HG03439 (cell line): ENCODE measurements around the gene BRICD5.
"Not testable (repeated sequence)": the region's sequence is repeated elsewhere in the genome, so short reads cannot be mapped to it uniquely, and the experiment has no call there.

Experiments
- ATAC-seq: cut with Tn5 transposase; IDR thresholded peaks from one replicate; pipeline ENCODE4 v1.9.1; 2021; ENCODE audit warnings: mild to moderate bottlenecking, moderate library complexity; ENCODE audit not compliant: unreplicated experiment

The BRICD5 gene

GRCh38 chr16:2210386-2211365 is at the start of gene BRICD5:
BRICD5 (minus strand) TSS chr16:2210863; CDS start chr16:2210833, 30 bp downstream.
- ATAC-seq = no peak

DNA sequence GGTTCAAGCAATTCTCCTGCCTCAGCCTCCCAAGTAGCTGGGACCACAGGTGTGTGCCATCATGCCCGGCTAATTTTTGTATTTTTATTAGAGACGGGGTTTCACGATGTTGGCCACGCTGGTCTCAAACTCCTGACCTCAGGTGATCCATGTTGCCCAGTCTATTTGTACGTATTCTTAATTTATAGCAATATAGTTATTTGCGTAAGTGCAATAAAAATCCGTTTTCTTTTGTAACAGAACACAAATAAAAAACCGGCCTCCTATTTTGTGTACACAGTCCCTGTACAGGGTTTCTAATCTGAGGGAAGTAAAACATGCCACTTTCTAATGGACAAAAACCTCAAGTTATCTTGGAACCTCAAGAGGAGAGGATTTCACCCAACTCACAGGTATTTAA is 49.6 kb upstream of the BRICD5 start:
- ATAC-seq = no peak

GRCh38 chr16:2258530-2258929 is 47.9 kb upstream of the BRICD5 start:
- not testable (repeated sequence) for ATAC-seq

DNA sequence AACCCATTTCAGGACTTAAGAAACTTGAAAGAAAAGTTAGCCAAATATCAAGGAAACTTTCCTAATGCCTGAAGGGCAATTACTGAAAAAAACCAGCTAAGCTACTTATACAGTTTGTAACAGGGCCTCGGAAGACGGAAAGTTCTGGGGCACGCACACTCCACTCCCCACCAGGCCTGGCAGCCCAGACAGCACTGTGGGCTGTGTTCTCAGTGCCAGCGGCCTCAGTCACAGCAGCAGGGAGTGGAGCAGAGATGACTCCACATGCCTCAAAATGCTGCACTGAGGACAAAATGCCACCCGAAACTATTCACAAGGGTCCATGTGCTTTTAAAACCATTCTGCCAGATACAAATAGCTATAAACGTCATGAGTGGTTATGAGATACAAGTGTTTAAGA is 47.1 kb upstream of the BRICD5 start:
- no peak for ATAC-seq

GRCh38 chr16:2256531-2257140 is 46.0 kb upstream of the BRICD5 start:
- no peak for ATAC-seq

GRCh38 chr16:2253293-2253692 is 42.6 kb upstream of the BRICD5 start:
- ATAC-seq = no peak

GRCh38 chr16:2252806-2253148 is 42.1 kb upstream of the BRICD5 start:
- ATAC-seq = no peak

- peak; percentile 81 for ATAC-seq
These were observed 40.8 kb upstream of the BRICD5 start, which contains the start of gene ECI1 for GRCh38 chr16:2251296-2252111. ECI1 (minus strand) TSS chr16:2251587; CDS start chr16:2251566, 21 bp downstream.

DNA sequence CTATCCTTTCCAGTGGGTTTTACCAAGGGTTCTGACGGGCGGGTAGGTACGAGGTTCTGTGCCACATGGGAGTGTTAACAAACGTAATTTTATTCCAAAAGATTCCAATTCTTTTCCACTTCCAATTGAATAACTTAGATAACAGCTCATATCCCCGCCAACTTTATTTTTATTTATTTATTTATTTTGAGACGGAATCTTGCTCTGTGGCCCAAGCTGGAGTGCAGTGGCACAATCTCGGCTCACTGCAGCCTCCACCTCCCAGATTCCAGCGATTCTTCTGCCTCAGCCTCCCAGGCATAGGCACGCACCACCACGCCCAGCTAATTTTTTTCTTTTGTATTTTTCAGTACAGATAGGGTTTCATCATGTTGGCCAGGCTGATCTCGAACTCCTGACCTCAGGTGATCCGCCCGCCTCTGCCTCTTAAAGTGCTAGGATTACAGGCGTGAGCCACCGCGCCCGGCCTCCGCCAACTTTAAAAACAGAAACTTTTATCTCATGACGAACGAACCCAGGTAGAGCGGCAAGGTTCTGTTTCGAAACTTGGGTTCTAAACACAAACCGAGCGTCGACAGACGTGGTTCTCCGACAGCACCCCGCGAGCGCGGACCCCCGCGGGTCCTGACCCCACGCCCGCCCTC is 40.1 kb upstream of the BRICD5 start:
- no peak for ATAC-seq

GRCh38 chr16:2246301-2246885 is 35.7 kb upstream of the BRICD5 start:
- ATAC-seq = no peak

DNA sequence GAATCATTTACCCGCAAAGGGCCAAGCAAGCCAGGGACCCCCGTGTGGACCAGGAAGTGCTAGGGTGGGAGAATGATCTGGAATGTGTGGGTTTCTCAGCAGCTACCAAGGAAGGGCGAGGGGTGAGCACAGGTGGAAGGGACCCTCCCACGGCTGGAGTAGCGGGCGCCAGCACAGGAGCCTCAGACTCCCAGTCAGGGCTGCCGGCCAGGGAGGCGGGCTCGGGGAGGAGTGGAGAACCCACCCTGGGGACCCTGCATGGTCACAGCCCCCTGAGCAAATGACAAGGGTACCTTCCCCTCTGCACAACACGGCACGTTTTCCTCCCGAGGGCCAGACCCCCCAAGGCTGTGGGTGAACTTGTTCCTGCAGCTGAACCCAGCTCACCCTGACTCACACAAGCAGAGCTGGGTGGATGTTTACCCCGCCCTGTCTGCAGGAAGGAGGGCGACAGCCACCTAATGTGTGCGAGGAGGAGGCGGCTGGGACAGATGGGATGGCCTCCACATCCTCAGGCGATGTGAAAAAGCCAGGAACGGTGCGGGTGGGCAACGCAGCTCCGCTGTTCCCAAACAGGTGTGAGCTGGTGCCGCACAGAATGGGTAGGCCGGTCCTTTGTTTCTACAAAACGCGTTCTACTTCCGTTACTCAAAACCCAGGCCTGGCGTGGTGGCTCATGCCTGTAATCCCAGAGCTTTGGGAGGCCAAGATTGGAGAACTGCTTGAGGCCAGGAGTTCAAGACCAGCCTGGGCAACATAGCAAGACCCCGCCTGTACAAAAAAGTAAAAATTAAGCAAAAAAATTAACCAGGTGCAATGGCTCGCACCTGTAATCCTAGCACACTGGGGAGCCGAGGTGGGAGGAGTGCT is 34.5 kb upstream of the BRICD5 start:
- ATAC-seq = no peak

DNA sequence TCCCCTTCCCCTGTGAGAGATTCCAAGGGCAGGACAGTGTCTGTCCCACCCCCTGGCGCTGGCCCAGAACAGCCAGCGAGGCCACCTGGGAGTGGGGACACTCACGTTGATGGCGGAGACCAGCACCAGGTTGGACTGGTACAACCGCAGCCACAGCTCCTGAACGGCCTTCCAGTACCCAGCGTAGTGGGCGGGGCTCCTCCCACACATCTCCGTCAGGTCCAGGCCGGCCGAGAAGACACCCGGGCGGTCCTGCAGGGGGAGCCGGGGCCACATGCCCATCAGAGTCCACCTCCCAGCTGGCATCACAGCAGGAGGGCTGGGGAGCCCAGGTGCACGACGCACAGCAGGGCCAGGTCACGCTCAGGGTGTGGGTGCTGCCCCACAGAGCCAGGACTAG is 33.6 kb upstream of the BRICD5 start:
- no peak for ATAC-seq

GRCh38 chr16:2243781-2244180 is 33.1 kb upstream of the BRICD5 start:
- ATAC-seq = no peak

DNA sequence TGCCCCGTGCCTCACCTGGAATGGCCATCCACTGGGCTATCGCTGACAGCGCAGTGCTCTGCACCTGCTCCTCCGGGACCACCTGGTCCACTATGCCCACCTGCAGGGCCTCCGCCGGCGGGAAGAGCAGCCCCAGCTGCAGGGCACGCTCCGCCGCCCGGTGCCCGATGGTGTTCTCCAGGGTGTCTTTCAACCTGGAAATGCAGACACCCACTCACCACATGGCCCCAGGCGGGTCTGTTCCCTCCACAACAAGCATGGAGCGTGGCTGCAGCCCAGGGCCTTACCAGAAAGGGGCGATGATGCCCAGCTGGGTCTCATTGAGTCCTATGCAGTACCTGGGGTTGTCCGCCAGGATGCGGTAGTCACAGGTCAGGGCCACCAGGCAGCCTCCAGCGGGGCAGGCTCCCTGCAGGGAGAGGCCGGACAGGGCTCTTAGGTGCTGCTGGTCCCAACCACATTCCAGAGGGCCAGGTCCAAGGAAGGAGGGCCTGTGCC is 32.4 kb upstream of the BRICD5 start:
- no peak for ATAC-seq

DNA sequence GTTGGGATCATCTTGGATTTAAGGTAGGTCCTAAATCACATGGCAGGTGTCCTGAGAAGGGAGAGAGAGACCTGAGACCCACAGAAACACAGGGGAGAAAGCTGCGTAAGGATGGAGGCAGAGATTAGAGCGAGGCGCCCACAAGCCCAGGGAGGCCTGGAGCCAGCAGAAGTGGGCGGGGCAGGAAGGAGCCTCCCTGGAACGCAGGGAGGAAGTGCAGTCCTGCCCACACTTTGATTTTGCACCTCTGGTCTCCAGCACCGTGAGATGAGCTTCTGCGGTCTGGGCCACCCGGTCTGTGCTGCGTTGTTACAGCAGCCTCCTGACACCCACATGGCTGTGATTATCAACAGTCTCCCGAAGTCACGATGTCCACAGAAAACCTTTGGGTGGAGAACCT is 31.9 kb upstream of the BRICD5 start:
- ATAC-seq = no peak

- ATAC-seq = not testable (repeated sequence)
These were observed 29.7 kb upstream of the BRICD5 start for GRCh38 chr16:2240331-2240730.

- ATAC-seq = no peak
These were observed 28.4 kb upstream of the BRICD5 start for GRCh38 chr16:2238838-2239675.

DNA sequence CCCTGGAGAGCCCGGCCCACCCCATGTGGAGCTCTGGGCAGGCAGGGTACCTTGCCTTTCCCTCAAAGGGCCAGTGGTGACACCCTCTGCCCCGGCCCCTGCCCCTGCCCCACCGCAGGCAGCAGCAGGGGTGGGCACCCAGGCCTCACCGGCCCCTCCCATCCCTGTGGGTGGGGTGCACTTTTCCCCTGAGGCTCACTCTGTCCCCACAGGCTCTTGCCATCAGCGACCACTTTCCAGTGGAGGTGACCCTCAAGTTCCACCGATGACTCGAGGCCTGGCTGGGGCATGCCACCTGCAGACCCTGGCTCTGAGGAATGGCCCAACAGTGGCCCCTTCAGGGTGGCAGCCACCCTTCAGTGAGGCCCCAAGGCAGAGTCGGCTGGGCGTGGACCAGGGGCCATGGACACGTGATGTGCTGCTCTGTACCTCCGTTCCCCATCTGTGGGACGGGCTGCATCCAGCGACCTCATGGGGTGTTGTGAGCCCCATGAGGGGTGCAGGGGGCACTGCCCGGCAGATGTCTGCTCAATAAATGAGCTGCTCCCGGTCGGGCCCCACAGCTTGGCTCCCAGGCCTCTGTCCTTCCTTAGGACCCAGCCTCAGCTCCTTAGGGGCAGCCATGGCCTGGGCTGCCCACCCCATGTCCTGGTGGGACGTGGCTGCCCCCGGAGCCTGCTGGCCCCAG is 27.6 kb upstream of the BRICD5 start:
- no peak for ATAC-seq
